ENCODE data around the gene SEMA6A. TPM values are rescaled to one million over a fixed set of nuclear protein-coding genes. Genes with fewer than 3 reads are reported as not detected.

Gene SEMA6A
- polyA plus RNA-seq, 2 of the 4 experiments (the other 2 are of a cell fraction): 0.01 TPM; not detected in 1

- Histone ChIP-seq H3K4me3 (no peak overlapping the region), H3K27ac (no peak overlapping the region), H3K9me3 (peaks cover 11% of the 10 kb centered on the region; the same call in 1 of the 3 replicates), H3K4me2 (no peak overlapping the region), H3K4me1 (no peaks in the 10 kb centered on the region)
- no peak for ATAC-seq
- 39% methylated on average over 3 of the region's 3 CpGs for WGBS (ENCODE audit: missing lambda C conversion rate)
- no peak for TF ChIP-seq SMC3 (IDR thresholded peaks at IDR 0.05)
- TF ChIP-seq BCL3 (IDR thresholded peaks at IDR 0.05): no peak
- no peak for TF ChIP-seq ZSCAN20 (CRISPR knock-in tag; IDR thresholded peaks at IDR 0.05)
- no peak for TF ChIP-seq FOXS1 (CRISPR knock-in tag; IDR thresholded peaks at IDR 0.05)
- no peak for TF ChIP-seq GATA3 (IDR thresholded peaks at IDR 0.05; ENCODE audit: borderline replicate concordance)
- TF ChIP-seq POLR2AphosphoS2 (conservative IDR thresholded peaks at IDR 0.05; ENCODE audit: low read length): no peak
- no peak for TF ChIP-seq EP300 (IDR thresholded peaks at IDR 0.05)
- no peak for TF ChIP-seq HMGXB4 (CRISPR knock-in tag; IDR thresholded peaks at IDR 0.05; ENCODE audit: borderline replicate concordance)
- TF ChIP-seq RNF2 (IDR thresholded peaks at IDR 0.05; ENCODE audit: borderline replicate concordance, low read depth): no peak
- no peak for TF ChIP-seq RARB (CRISPR knock-in tag; IDR thresholded peaks at IDR 0.05)
- no peak for TF ChIP-seq HEYL (CRISPR knock-in tag; IDR thresholded peaks at IDR 0.05)
- TF ChIP-seq KDM1A (IDR thresholded peaks at IDR 0.05; ENCODE audit: low read depth): no peak
- TF ChIP-seq HOXA7 (CRISPR knock-in tag; IDR thresholded peaks at IDR 0.05): no peak
- no peak for TF ChIP-seq JUNB (IDR thresholded peaks at IDR 0.05)
- TF ChIP-seq RCOR1 (IDR thresholded peaks at IDR 0.05; ENCODE audit: low read depth, low read length): no peak
- no peak for TF ChIP-seq HDAC2 (IDR thresholded peaks at IDR 0.05)
- no peak for TF ChIP-seq JUN (IDR thresholded peaks at IDR 0.05)
- no peak for TF ChIP-seq CBX8 (IDR thresholded peaks at IDR 0.05)
- TF ChIP-seq NFE2L2 (conservative IDR thresholded peaks at IDR 0.05; ENCODE audit: low read length): no peak
- FAIRE-seq: no peak
- ChIA-PET POLR2A (no interaction called here), CTCF (interaction anchor here (1.3 kb wide), 1 partner anchor 13 kb away, joined by 4 read pairs; no protein-coding TSS in a partner anchor)
- DNase-seq (ENCODE audit: low read depth in 1 of 2, low spot score in 1 of 2): no peak
Measured at GRCh38 chr5:116544531-116545241, 29.9 kb downstream of the SEMA6A start.

GRCh38 chr5:116543501-116543900, 31.1 kb downstream of the SEMA6A start:
- CTCF ChIA-PET: no interaction called here
- Histone ChIP-seq H3K9me3 (peaks cover 11% of the 10 kb centered on the region; the same call in 1 of the 3 replicates), H3K4me2 (no peak overlapping the region), H3K27ac (no peak overlapping the region), H3K4me1 (no peaks in the 10 kb centered on the region), H3K4me3 (no peak overlapping the region)
- POLR2A ChIA-PET: no interaction called here
- no peak for TF ChIP-seq RCOR1 (IDR thresholded peaks at IDR 0.05; ENCODE audit: low read depth, low read length)
- TF ChIP-seq HOXB5 (CRISPR knock-in tag; IDR thresholded peaks at IDR 0.05): no peak
- no peak for TF ChIP-seq RARB (CRISPR knock-in tag; IDR thresholded peaks at IDR 0.05)
- no peak for TF ChIP-seq E2F6 (IDR thresholded peaks at IDR 0.05; ENCODE audit: borderline replicate concordance, low read depth)
- TF ChIP-seq USF2 (IDR thresholded peaks at IDR 0.05): no peak
- no peak for TF ChIP-seq SMC3 (IDR thresholded peaks at IDR 0.05)
- TF ChIP-seq HOXB13 (CRISPR knock-in tag; IDR thresholded peaks at IDR 0.05; ENCODE audit: low read depth): no peak
- TF ChIP-seq PHF8 (IDR thresholded peaks at IDR 0.05; ENCODE audit: borderline replicate concordance, low read depth): no peak
- TF ChIP-seq ZNF302 (CRISPR knock-in tag; IDR thresholded peaks at IDR 0.05): no peak
- no peak for TF ChIP-seq CHD4 (IDR thresholded peaks at IDR 0.05; ENCODE audit: borderline replicate concordance)
- ATAC-seq: no peak
- WGBS (ENCODE audit: missing lambda C conversion rate): 2% methylated on average over 3 of the region's 3 CpGs
- no peak for FAIRE-seq
- DNase-seq (ENCODE audit: low read depth in 1 of 2, low spot score in 1 of 2): no peak

Data from A549 (cell line).